KG1 (cell line): ENCODE results near the gene SNRNP40.

Experiments
- DNase-seq: peaks from one replicate; lab custom pipeline; 2025; lab: John Stamatoyannopoulos, UW

SNRNP40 gene

DNA sequence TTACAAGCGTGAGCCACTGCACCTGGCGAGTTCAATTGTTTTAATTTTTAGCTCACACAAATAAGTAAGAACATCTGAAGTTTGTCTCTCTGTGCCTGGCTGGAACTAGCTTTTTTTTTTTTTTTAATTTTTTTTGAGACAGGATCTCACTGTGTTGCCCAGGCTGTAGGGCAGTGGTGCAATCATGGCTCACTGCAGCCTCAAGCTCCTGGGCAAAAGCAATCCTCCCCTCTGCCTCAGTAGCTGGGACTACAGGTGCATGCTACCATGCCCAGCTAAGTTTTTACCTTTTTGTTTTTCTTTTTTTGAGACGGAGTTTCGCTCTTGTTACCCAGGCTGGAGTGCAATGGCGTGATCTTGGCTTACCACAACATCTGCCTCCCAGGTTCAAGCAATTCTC, 64.8 kb downstream of the SNRNP40 start:
- DNase-seq, result no peak

DNA sequence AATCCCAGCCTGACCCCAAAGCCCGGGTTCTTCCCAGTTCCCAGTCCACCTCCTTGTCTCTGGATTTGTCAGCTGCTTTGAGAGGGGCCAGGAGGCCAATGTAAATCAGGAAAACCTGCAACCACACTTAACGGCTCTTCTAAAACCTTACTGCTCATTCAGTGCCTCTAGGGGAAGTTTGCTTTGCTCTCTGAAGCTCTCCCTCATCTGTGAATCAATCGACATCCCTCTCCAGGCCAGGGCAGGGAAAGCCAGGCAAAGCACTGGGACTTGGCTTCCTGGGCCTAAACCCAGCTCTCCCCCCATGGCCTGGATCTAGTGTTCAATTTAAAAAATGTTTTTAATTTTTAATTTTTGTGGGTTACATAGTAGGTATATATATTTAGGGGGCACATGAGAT, 66.2 kb downstream of the SNRNP40 start:
- DNase-seq, result no peak

DNA sequence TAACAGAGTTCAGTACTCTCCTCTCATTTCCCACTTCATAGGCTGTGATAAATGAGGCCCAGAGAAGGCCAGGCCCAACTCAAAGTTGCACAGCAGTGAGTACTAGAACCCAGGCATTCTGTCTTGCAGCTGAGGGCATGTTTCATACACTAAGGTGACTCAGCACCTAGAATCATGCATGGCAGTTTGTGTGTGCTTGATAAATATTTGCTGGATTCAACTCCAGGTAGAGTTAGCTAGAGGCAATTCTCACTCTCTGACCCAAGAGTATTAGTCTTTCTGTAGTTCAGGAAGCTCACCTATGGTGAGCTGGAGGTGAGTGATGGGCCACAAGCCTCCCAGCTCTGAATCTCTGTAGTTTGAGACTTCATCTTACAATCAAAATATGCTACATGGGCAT, 67.6 kb downstream of the SNRNP40 start:
- DNase-seq, result no peak

DNA sequence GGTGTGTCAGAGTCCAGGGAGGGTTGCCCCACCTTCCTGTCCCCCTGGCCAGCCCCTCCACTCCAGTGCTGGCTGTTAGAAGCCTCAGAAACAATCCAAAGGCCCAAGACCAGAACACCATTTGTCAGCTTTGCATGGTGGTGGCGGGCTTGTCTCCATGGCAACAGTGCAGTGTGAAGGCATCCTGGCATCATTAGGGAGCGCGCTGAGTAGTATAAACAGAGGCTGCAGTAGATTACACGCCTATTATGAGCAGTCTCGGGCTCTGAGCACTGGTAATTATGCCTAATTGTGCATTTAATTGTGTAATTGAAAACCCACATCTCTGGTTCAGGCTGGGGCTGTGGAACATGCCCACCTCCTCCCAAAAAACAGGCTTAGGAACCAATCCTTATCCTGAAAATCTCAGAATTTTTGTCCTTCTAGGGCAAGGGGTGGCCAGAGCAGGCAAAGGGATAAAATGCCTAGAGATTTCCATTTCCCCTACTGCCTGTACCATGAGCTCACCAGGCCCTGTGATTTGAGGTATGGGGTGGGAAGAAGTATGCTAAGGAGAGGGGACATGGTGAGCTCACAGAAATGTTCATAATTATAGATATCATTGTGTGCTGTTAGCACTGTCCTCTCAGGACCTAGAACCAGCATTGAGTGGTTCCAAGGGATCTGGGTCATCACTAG, 68.6 kb downstream of the SNRNP40 start:
- no peak for DNase-seq

DNA sequence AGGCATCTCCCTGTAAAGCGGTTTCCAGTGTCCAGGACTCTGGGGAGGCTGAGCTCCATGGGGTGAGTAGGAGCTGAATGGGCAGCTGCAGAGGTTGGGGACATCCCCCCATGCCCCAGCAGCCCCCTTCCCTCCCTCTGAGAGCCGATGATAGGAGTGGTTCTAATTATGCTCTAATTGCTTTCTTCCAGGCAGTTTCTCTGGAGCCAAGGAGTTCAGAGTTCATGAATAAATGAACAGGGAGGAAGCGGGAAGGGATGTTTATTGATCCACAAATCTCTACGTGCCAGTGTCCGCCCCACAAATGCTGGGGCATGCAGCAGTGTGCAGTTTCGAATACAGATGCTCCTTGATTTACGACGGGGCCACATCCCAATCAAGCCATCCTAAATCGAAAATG, 72.5 kb downstream of the SNRNP40 start:
- DNase-seq, result no peak

DNA sequence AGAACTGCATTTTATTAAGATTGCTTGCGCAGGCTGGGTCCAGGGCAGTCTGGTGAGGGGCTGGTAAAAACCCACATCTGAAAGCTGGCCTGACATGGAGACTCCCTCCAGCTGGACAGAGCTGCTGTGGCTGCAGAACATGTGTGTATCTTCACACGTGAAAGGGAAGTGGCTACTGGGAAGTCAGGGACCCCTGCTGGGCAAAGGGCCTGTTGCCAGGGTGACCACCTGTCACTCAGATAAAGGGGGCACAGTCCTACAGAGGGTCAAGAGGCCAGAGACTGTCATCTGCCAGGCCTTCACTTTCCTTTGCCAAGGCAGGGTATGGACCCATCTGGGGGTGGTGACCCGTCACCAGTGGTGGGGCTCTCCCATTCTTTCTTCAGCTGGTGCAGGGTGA, 74.4 kb downstream of the SNRNP40 start:
- DNase-seq, result no peak

DNA sequence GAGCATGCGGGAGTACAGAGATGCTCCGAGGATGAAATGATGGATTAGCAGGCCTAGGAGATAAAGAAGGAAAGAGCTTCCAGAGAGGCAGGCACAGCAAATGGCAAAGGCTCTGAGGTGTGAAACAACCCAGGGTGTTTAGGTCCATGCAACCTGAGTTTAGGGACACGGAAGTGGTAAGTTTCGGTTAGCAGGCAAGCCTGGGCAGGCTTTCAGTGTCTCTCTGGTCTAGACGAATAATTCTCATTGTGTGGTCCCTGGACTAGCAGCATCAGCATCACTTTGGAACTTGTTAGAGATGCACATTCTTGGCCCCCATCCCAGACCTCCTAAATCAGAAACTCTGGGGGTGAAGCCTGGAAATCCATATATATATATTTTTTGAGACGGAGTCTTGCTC, 75.5 kb downstream of the SNRNP40 start:
- DNase-seq, result no peak

DNA sequence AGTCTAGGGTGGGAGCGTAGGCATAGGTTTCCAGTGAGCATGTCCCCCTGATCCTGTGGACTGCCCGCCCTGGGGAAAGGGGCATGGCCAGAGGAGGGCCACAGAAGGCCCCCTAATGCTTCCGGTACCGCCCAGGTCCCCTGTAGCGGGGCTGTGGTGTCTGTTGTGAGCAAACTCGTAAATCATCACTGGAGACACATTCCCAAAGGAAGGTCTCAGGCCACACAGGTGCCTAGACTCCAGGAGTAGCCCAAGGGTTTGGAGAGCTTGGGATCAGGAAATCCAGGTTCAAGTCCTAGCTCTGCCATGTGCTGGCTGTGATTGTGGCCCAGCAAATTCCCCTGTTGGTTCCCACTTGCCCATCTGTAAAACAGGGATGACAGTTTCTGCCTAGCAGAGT, 77.1 kb downstream of the SNRNP40 start:
- DNase-seq, result no peak

DNA sequence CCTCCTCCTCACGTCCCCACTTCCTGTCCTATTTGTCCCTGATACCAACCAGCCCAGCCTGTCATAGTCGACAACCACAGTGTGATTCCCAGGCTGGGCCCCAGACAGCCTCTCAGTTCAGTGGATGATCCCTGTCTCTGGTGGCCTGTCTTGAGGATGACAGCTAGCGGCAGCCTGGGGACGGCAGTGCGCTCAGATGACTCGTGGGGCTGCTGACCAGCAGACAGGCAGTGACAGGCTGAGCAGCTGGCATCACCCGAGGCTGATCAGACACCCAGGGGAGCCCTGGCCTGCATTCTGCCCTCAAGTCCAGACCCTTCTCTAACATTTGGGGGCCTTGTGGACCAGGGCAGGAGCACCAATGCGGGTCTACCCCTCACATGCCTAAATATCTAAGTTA, 77.9 kb downstream of the SNRNP40 start:
- DNase-seq, result no peak

DNA sequence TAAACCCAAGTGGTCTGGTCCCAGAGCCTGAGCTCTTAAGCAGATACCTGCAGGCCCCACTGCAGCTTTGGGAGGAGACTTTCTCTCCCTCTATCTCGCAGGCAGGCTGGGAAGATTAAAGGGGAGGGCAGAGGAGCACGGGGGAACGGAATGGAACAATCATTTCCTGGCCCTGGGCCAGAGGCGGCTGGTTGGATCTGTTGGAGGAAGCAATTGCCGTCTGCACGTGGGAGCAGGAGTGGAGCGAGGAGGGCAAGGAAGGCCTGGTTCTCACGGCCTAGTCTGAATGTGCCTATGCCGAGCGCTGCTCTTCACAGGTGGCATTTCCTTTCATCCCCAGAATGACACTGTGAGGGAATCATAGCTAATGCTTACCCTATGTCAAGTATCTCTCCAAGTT, 80.6 kb downstream of the SNRNP40 start:
- DNase-seq, result no peak

DNA sequence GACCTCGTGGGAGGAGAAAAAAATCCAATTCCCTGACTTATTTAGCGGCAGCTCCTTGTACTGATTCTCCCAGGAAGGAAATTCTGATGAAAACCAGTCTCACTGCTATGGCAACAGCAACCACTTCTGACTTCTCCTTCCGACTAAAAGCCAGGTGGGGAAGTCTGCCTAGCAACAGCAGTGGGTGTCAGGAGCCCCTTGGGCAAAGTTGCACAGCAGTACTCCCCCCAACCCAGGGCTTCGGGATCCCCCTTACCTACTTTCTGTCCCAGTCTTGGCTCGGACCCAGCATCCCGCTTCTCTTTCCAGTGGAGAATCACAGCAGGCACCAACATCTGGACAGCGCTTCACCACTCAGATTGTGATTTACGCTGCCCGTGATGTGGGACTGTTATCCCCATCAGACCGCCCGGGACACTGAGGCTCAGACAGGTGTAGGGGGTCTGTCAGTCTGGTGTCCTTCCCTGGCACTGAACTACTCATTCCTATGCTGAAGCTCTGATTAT, 81.5 kb downstream of the SNRNP40 start:
- DNase-seq, result no peak

DNA sequence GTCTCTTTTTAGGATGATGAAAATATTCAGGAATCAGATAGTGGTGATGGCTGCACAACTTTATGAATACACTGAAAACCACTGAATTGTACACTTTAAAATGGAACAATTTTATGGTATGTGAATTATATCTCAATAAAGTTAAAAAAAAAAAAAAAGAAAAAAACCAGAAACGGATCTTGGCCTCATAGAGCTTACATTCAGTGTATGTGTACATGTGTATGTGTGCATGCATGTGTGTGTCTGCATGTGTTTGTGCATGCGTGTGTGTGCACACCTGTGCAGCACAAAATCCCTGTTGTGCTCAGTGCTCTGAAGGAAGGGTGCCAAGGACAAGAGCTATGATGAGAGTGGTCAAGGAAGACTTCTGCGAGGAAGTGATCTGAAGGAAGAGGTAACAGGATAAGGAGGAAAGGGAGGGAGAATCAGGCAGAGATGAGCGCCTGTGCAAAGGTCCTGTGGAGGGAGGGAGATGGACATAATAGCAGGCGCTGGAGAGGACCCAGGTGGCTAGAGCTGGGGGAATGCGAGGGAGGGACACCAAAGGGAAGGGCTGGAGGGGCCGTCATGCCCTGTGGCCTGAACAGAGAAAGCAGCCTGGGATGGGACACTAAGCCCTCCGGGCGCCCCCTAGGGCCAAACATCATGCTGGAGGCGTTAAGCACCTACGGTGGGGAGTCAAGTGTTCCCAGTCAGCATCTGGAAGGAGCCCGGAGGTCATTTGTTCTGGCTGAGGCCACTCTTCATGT, 82.1 kb downstream of the SNRNP40 start:
- DNase-seq, result no peak
